RKO (cell line): ENCODE data around the gene OR1M1.

Source experiments
- DNase-seq: peaks from one replicate; pipeline ENCODE4 v3.0.0-alpha.2; 2016; ENCODE audit warnings: low spot score

The OR1M1 gene

DNA sequence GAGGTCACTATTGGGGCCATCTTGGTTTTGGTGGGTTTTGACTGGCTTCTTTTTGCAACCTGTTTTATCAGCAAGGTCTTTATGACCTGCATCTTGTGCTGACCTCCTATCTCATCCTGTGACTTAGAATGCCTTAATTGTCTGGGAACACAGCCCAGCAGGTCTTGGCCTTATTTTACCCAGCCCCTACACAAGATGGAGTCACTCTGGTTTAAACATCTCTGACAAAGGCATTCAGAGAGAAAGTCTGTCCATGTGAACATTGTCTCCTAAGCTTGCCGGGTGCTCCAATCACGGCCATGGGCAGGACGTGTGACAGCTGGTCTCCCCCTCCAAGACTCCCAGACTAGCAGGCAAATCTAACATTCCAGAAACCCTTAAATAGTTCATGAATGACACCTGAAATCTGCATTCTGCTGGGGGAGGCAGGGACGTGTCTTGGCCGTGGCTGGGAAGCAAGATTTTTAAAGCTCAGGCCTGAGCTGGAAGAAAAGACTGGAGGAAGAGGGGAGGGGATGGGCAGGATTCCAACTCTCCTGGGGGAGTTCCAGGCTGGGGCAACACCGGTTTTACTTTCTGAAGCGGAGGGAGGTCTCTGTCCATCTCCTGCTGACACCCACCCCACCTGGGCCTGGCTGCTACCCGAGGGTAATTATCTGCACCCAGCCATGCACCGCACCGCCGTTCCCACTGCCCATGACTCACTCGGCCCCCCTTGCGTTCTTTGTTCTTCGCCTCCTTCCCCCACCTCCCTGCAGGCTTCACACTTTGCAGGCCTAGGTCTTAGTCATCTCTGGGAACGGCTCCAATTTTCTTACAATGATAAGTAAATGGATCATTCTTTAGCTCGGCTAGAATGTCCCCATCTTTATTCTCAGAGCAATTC is 11.6 kb upstream of the OR1M1 start:
- DNase-seq = peak; percentile 91

DNA sequence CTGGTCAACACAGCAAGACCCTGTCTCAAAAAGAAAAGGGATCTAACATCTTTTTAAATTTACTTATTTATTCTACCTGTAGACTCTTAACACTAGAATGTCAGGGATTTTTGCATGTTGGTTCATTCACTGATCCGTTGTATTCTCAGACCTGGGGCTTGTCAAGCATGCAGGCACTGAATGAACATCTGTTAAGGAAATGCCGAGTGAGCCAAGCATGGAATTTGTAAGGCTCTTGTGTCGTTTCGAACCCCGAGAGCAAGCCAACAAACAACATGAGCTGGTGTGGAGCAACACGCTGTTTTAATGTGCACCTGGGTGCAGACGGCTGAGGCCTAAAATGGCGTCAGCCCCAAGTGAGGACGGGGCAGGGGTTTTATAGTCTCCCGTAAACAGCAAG is 10.0 kb upstream of the OR1M1 start:
- no peak for DNase-seq

DNA sequence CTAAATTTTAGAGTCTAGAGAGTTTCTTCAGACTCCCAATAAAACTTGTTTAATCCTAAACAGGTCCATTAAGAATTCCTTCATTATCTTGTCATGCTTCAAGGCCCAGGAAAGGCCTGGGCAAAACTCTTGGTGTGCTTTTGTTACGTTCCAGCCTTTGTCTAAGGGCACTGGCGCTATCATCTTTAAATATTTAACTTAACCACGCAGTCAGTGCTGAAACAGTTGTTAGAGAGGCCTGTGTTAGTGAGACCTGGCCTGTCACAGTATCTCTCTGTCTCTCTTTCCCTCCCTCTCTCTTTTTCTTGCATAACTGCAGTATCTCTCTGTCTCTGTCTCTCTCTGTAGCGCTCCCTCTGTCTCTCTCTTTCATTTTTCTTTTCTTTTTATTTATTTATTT is 8.2 kb upstream of the OR1M1 start:
- no peak for DNase-seq

DNA sequence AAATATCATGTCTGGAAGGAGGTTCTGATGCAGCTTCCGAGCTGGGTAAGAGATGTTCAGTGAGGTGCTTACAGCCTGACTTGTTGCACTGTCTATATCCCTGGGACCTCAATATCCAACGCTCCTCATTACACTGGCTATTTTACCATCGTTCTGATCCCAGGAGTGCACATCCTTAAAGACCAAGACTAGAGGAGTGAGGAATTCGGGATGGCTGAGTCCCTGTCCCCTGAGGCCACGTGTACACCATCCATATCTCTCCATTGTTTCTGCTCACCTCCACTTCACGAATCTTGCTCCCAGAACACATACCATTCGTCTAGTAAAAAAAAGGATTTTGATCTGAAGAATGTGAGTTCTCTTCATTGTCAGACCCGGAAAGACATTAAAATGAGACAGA is 20.5 kb downstream of the OR1M1 start, which contains the start of gene OR7G2:
Gene OR7G2 (minus strand): TSS at position 101 of the 400 bp plus-strand sequence. CDS start 4,232 bp downstream, outside the sequence.
- no peak for DNase-seq

DNA sequence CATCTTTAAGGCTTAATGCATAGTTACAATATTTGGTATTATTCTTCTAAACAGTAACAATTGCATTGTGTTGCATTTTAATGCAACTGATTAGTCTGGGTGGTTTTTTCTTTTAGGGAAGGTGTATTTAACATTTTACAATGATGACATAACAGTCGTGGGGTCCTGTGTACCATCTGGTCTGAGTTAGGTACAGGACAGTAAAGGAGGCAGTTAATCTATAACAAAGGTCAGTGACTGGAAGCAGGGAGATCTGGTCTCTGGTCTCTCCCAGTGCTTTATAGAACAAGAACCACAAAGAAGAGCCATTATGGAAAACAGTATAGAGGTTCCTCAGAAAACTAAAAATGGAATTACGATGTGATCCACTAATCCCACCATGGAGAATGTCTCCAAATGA is 23.1 kb downstream of the OR1M1 start:
- no peak for DNase-seq

DNA sequence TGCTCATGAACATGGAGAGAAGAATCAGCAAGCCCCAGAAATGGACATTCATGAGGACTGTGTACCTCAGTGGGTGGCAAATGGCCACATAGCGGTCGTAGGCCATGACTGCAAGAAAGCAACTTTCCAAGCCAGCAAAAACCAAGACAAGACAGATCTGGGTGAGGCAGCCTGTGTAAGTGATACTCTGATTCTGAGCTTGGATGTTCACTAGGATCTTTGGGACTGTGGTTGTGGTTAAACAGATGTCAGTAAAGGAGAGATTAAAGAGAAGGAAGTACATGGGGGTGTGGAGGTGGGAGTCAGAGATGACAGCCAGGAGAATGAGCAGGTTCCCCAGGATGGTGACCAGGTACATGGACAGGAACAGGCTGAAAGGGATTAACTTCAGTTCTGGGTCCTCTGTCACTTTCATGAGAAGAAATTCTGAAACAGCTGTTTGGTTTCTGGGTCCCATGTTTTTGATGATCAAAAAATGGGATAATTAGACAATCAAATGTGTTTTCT is 28.5 kb downstream of the OR1M1 start, which contains the start of gene OR7G1:
Gene OR7G1 (minus strand): TSS at position 457 of the 507 bp plus-strand sequence. CDS start 0 bp downstream, at position 457.
- DNase-seq = no peak

DNA sequence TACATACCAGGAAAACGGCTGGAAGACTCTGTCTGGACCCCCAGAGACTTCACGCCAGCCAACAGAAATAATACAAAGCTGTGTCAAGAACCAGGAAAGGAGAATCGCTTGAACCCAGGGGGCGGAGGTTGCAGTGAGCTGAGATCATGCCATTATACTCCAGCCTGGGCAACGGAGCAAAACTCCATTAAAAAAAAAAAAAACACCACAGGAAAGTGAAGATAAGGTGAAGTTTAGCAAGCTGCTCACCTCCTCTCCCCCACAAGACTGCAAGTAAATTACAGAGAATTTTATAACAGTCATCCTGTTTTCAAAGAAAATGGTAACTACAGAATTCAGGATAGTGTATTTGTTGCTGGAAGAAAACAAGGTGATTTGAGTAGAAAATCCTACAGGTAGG is 29.7 kb downstream of the OR1M1 start:
- no peak for DNase-seq

DNA sequence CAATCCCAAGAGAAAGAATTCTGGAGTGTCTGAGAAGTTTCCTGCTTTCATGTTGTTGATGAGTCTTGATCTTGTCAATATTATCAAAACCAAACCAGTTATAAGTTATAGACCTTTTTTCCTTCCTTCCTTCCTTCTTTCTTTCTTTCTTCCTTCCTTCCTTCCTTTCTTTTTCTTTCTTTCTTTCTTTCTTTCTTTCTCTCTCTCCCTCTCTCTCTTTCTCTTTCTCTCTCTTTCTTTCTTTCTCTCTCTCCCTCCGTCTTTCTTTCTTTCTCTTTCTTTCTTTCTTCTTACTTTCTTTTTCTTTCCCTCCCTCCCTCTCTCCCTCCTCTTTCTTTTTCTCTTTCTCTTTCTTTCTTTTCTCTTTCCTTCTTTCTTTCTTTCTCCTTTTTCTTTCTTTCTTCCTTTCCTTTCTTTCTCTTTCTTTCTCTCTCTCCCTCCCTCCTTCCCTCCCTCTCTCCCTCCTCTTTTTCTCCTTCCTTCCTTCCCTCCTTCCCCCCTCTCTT is 40.1 kb downstream of the OR1M1 start, which contains the start of gene OR7G3:
Gene OR7G3 (minus strand): TSS at position 51 of the 506 bp plus-strand sequence. CDS start 0 bp downstream, at position 51.
- no peak for DNase-seq

DNA sequence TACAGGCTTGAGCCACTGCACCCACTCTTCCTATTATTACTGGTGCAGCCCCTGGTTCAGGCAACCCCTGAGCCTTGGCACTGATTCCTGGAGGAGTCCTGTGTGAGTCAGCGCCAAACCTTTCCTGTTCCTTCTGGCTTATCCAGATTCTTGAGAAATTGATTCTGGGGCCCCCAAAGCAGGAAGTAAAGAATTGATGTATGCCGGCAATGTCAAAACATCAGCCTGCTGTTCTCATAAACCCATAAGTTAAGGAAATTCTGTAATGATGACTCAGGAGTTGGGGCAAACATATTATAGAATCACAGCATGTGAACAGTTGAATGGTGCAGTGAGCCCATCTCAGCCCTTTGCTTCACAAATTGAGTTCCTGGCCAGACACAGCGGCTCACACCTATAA is 41.3 kb downstream of the OR1M1 start:
- DNase-seq = no peak

DNA sequence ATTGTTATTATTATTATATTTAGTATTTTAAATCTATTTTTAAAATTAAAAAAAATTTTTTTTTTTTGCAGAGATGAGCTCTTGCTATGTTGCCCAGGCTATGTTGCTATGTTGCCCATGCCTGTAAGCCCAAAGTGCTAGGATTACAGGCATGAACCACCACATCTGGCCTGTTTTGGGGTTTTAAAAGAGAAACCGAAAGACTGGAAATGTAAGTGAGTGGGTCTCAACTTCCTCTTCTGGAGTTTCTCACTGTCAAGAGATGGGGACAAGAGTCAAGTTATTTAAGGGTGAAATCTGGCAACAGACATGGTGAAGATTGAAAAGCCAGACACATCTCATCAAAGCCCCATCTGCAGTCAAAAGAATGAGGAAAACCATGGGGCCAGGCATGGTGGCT is 44.1 kb downstream of the OR1M1 start:
- DNase-seq = no peak

DNA sequence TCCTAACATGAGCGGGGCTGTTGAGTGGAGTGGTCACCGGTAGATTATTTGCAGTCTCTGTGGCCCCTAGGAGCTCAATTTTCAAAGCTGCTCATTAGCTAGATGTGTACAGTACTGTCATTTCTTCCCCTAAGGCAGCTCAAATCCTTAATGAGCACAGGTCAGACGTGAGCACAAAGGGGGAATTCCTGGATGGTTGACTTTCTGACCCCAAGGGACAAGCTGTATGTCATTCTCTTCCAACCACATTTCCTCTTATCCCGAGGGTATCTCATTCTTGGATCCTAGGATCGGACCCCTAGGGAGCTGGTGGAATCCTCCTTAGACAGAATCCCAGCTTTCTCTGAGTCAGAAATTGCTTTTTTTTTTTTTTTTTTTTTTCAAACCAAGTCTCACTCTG is 45.6 kb downstream of the OR1M1 start:
- no peak for DNase-seq

DNA sequence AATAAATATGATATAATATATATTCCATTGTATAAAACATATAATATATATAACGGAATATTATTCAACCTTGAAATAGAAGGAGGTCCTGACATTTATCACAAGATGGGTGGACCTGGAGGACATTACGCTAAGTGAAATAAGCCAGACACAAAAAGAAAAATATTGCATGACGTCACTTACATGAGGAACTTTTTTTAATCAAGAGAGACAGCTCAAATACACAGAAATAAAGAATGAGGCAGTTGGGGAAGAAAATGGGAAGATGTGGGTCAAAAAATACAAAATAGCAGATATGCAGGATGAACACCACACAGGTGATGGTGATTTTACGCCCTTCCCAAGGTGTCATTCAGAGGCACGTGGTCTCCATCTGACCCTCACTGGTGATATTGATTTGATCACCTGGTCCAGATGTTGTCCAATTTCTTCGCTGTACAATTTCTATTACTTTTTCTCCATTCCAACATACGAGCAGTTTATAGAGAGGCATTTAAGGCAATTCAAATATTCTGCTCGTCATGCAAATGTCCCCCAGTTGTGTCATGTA is 52.8 kb downstream of the OR1M1 start:
- DNase-seq = peak; percentile 46

DNA sequence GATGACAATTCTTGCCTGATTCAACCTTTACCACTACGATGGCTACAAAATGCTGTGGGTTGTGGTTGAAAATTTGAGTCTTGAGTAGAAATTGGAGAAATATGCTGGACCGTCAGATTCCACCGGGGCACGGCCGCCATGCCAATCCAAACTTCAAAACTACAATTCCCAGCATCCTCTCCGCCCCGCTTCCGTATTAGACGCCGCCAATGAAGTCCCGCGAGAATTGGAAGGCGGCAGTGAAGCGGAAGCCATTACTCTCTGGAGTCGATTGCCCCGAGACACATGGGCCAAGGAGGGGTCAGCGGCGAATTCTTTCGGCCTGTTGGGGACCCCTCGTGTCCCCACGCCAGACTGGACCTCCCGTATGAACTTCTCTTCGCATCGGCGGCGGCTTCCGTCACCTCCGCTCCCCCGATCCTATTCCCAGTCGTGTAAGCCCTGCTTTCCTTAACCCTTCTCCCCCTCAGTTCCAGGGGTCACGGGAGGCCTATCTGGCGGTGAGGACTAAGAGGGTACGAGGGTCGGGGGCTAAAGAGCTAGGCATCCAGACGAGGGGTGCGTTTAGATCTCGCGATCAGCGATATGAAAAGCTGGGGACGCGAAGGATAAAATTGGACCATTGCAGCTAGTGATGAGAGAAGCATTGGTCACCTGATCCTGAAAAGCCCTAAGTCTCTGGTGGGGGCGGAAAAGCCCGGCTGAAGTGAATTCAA is 53.5 kb downstream of the OR1M1 start, which contains the start of gene ZNF317:
Gene ZNF317 (plus strand): TSS at position 239 of the 716 bp plus-strand sequence. CDS start 15,620 bp downstream, outside the sequence.
- DNase-seq = peak; percentile 92

DNA sequence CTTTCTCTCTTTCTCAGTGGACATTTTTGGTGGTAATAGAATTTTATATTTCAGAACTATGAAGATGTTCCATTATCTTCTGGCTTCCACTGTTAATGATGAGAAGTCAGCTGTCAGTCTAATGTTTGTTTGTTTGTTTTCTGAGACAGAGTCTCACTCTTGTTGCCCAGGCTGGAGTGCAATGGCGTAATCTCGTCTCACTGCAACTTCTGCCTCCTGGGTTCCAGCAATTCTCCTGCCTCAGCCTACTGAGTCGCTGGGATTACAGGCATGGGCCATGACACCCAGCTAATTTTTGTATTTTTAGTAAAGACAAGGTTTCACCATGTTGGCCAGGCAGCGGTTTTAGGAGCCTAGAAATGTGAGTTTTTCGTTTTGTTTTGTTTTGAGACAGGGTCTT is 58.1 kb downstream of the OR1M1 start:
- DNase-seq = no peak
